GM21576 (cell line): ENCODE results near the gene HDLBP.
"Not testable (repeated sequence)": the region's sequence is repeated elsewhere in the genome, so short reads cannot be mapped to it uniquely, and the experiment has no call there.

Experiments used
- ATAC-seq: cut with Tn5 transposase; IDR thresholded peaks from one replicate; pipeline ENCODE4 v1.9.1; 2021; ENCODE audit warnings: mild to moderate bottlenecking, moderate library complexity; ENCODE audit not compliant: unreplicated experiment

Gene HDLBP

GRCh38 chr2:241330616-241330981 lies 15.1 kb upstream of the HDLBP start:
- ATAC-seq: no peak

- no peak for ATAC-seq
These were observed 14.5 kb upstream of the HDLBP start for GRCh38 chr2:241329669-241330615.

GRCh38 chr2:241325257-241325656 lies 9.8 kb upstream of the HDLBP start:
- no peak for ATAC-seq

GRCh38 chr2:241324775-241325174 lies 9.3 kb upstream of the HDLBP start:
- ATAC-seq: no peak

DNA sequence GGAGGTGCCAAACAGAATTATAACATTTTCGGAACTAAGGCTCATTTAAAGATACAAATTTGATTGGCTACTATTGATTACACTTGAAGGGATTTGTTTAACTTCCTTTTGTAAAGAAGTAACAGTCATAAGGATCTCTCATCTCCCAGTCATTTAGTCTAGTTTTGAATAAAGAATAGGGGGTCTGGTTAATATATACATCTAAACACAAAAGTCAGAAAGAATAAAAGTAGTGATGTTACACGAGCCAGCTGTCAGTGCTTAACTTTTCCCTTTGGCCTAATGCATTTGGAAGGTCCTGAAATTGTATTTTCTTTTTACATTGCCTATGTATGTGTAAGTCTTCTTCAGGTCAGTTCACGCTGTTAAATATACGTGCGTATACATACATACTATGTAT lies 8.3 kb upstream of the HDLBP start:
- no peak for ATAC-seq

- no peak for ATAC-seq
These were observed 6.4 kb upstream of the HDLBP start for GRCh38 chr2:241321886-241322285.

- ATAC-seq: no peak
These were observed 5.6 kb upstream of the HDLBP start for GRCh38 chr2:241321033-241321432.

GRCh38 chr2:241320394-241320793 lies 4.9 kb upstream of the HDLBP start:
- no peak for ATAC-seq

DNA sequence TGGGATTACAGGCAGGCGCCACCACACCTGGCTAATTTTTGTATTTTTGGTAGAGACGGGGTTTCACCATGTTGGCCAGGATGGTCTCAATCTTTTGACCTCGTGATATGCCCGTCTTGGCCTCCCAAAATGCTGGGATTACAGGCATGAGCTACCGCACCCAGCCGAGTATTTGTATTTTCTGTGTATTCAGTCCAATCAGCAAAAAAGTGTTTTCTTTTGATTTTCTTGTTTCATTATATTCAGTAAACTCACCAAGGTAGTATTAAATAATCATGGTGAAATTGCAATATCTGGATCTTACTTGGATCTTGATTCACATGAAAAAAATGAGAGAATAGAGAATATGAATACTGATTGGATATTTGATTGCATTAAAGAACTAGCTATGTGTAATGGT lies 3.4 kb upstream of the HDLBP start:
- ATAC-seq: not testable (repeated sequence)

- no peak for ATAC-seq
These were observed 1.9 kb upstream of the HDLBP start for GRCh38 chr2:241317391-241317790.

GRCh38 chr2:241316825-241317224 lies 1.4 kb upstream of the HDLBP start:
- ATAC-seq: no peak

DNA sequence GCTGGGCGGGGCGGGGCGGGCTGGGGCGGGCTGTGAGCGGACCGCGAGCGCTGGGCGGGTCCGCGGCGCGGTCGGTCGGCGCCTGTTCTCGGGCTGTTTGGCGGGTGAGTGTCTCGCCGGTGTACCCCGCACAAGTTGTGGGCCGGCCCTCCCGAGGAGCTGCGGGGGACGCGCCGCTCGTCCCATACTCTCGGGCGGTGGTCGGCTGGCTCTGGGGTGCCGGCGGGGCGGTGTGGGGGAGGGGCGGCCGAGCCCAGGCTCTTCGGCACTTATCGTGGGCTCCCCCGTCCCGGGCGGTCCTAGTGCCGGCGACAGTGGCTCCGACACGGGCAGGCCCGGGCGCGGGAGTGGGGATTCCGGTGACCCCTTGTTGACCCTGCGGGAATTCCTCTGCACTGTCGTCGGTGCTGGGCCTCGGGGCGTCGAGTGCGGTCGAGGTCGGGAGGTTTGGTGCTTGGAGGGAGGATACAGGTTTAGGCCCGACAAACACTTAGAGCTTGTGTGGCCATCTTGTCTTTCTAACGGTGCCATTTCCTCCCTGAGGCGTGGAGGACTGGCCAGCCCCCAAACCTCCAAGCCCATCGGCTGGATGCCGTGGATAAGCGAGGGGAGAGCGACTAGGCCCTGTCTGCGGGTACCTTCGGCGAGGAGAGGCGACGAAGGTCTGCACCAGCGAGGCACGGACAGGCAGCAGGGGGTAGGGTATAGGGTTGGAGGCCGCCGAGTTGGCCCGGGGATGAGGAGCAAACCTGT lies 583 bp upstream of the HDLBP start, which contains the start of gene SEPTIN2:
SEPTIN2 (plus strand) TSS at position 47 of the 753 bp plus-strand sequence. CDS start 8,308 bp downstream, outside the sequence.
- peak; percentile 37 for ATAC-seq

- ATAC-seq: no peak
These were observed 1.0 kb downstream of the HDLBP start for GRCh38 chr2:241314226-241315092.

DNA sequence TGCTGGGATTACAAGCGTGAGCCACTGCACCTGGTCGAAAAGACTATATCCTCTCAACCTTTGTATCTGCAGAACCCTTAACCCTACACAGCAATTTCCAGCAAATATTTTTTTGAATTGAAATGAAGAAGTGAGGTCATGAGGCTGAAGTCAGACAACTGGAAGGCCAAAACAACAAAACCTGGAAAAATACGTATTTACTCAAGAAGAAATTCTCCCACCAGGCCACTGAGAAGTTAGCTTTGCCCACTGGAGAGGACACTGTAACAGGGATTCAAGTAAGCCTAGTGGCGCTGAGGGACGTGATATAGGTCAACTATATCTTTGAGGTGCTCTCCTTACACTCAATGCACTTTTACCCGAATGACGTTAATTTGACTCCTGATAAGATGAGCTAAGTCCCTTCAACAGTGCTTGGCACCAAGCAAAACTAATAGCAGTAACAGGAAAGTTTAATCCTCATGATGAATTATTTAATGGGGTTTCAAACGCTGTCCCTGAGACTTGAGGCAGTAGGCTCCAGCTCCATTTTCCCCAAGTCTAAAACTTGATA lies 1.9 kb downstream of the HDLBP start:
- ATAC-seq: no peak

- ATAC-seq: no peak
These were observed 3.4 kb downstream of the HDLBP start for GRCh38 chr2:241312082-241312481.

- no peak for ATAC-seq
These were observed 4.4 kb downstream of the HDLBP start for GRCh38 chr2:241310917-241311566.

- peak; percentile 48 for ATAC-seq
These were observed 5.8 kb downstream of the HDLBP start for GRCh38 chr2:241309684-241310117.

- no peak for ATAC-seq
These were observed 6.5 kb downstream of the HDLBP start for GRCh38 chr2:241308832-241309500.

DNA sequence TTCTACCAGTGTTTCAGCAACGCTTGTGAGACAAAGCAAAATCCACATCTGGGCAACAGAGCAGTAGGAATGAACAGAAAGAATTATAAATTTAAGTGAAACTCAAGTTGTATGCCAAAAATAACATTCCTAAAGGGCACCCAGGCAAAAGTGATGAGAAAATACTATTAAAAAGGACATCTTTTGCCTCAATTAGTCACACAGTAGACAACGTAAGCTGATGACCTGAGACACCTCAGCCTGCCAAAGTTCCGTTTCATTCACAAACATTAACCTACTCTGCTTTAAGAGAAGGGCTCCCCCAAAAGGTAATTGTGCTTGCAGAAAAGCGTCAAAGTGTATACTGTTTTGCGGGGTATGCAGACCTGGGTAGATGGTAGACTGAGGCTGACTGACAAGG lies 7.2 kb downstream of the HDLBP start:
- ATAC-seq: no peak

DNA sequence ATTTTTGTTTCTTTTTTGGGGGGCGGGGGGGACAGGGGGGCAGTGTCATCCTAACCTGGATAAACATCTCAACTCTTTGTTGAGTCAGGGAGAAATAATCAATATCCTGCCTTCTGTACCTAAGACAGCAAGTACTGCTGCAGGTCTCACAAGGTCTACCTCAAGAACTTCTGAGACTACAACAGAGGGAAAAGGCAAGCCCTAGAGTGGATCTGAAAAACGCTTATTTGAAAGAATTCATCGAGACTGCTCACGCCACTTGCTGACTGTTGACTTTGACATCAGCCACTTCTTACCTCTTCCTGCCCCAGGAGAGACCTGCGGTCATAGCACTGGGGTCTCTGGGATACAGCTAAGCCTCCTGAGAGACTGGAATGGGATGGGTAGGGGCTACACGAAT lies 8.4 kb downstream of the HDLBP start:
- ATAC-seq: no peak
